ENCODE data around the gene TRNT1. TPM values are rescaled to one million over a fixed set of nuclear protein-coding genes. Genes with fewer than 3 reads are reported as not detected.

The TRNT1 gene
- total and polyA plus RNA-seq, 9 donors: 8.5 to 29.0 (median 15.5) TPM

DNA sequence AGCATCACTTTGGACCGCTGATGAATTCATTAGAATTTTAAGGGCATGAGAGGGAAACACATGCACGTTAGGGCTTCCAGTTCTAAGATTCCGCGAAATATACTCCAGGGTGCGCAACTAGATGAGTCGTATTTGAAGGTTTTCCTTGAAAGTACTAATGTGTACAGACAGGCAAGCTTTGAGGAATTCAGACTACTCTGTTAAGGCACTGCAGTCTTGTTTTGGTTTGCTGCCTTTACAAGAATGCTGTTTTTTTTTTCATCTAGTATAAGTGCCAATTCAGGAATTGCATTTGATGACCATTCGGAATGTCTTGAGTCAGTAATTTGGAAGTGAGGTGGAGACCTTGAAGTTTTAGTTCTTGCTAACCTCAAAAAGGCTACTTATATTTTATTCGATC is 19.1 kb downstream of the TRNT1 start:
- H3K9me3 ChIP-seq: no peaks in the 10 kb centered on the region
- no peaks in the 10 kb centered on the region for H3K4me1 ChIP-seq (ENCODE audit: insufficient read depth)
- intact Hi-C loops (cut with DNase I): no loop called here
- no peak for TF ChIP-seq EP300 (IDR thresholded peaks at IDR 0.05)
- TF ChIP-seq, protein P1, sequence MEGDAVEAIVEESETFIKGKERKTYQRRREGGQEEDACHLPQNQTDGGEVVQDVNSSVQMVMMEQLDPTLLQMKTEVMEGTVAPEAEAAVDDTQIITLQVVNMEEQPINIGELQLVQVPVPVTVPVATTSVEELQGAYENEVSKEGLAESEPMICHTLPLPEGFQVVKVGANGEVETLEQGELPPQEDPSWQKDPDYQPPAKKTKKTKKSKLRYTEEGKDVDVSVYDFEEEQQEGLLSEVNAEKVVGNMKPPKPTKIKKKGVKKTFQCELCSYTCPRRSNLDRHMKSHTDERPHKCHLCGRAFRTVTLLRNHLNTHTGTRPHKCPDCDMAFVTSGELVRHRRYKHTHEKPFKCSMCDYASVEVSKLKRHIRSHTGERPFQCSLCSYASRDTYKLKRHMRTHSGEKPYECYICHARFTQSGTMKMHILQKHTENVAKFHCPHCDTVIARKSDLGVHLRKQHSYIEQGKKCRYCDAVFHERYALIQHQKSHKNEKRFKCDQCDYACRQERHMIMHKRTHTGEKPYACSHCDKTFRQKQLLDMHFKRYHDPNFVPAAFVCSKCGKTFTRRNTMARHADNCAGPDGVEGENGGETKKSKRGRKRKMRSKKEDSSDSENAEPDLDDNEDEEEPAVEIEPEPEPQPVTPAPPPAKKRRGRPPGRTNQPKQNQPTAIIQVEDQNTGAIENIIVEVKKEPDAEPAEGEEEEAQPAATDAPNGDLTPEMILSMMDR (IDR thresholded peaks at IDR 0.05): no peak
- TF ChIP-seq POLR2A (IDR thresholded peaks at IDR 0.05): no peak
- peaks cover 2% of the 10 kb centered on the region for H3K27me3 ChIP-seq
- H3K4me3 ChIP-seq: no peak overlapping the region
- H3K36me3 ChIP-seq: no peaks in the 10 kb centered on the region
- DNase-seq: no peak
- 25 to 59% (median 39%) methylated on average over 8 of the region's 8 CpGs for WGBS, 3 donors
- no peak overlapping the region for H3K27ac ChIP-seq

DNA sequence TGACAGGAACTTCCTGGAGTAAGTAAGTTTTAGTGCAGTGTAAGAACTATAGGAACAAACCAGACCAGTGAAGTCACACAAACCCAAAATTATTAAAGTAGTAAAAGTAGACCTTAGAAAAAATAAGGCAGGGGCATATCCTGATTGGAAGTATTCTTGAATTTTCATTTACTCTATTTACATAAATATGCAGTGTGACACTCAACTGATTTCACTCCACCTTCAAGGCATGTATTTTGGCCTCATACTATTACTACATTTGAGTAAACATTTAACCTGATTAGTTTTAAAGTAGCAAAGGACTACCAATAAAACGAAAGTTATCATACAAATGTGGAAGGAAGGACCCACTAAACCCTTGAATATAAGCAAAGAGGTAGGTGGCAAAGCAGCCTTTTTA is 22.8 kb downstream of the TRNT1 start:
- no peaks in the 10 kb centered on the region for H3K4me1 ChIP-seq (ENCODE audit: insufficient read depth)
- intact Hi-C loops (cut with DNase I): no loop called here
- H3K27ac ChIP-seq: no peak overlapping the region
- no peak for TF ChIP-seq EP300 (IDR thresholded peaks at IDR 0.05)
- no peak for TF ChIP-seq POLR2A (IDR thresholded peaks at IDR 0.05)
- TF ChIP-seq, protein P1 (IDR thresholded peaks at IDR 0.05): no peak
- H3K4me3 ChIP-seq: no peak overlapping the region
- H3K27me3 ChIP-seq: no peaks in the 10 kb centered on the region
- 78 to 88% (median 87%) methylated on average over 1 of the region's 1 CpG for WGBS, 3 donors
- H3K36me3 ChIP-seq: no peaks in the 10 kb centered on the region
- no peaks in the 10 kb centered on the region for H3K9me3 ChIP-seq
- DNase-seq: no peak

DNA sequence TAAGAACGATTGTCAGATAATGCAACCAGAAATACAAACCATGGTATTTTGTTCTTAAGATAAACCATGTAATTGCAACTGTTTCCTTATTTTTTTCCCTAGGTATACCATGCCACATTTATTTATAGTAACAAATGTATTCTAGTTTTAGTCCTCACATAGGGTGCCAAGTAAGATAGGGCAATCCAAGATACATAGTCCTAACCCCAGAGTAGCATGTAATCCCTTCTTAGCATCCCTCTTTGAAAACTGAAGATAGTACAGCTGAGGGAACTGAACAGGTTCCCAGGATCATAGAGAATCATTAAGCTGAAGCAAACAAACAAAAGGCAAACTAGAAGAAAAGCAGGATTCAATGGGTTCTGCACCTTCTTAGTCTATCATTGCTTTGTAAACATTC is 24.8 kb downstream of the TRNT1 start:
- intact Hi-C loops (cut with DNase I): no loop called here
- no peak overlapping the region for H3K27ac ChIP-seq
- no peaks in the 10 kb centered on the region for H3K36me3 ChIP-seq
- H3K9me3 ChIP-seq: no peaks in the 10 kb centered on the region
- TF ChIP-seq EP300 (IDR thresholded peaks at IDR 0.05) (no peak), POLR2A (IDR thresholded peaks at IDR 0.05) (no peak)
- TF ChIP-seq, protein P1 (IDR thresholded peaks at IDR 0.05): no peak
- H3K4me1 ChIP-seq (ENCODE audit: insufficient read depth): no peaks in the 10 kb centered on the region
- no peak overlapping the region for H3K4me3 ChIP-seq
- H3K27me3 ChIP-seq: no peaks in the 10 kb centered on the region
- WGBS, 3 donors: 24 to 57% (median 32%) methylated on average over 1 of the region's 1 CpG
- no peak for DNase-seq

DNA sequence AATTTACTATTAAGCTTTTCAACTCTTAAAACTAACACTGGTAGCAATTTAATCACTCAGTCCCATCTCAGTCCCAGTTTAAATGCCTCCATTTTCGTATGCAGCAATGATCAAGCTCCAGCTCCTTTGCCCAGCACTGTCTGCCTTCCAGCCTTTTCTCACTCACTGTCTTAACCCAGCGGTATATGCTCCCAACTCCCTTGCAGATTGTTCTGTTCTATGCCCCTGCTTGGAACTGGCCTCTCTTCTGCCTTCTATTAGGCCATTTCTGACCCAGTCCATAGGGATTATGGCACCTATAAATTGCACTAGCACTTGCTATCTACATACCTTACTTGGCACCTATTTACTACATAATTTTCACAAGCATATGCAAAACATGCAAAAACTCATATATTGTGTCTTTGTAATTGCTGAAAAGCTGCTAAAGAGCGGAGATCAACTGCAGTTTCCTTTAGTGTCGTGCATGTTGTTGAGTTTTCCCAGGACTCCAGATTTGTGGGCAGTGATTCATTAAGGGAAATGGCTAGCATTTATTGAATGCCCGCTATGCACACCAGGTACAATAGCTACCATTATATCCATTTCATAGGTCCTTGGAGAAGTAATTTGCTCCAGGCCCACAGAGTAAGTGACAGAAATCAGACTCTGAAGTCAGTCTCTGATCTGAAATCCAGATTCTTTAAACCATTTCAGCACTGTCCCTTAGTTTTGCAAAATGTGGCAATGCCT is 28.3 kb downstream of the TRNT1 start:
- no peak for DNase-seq
- Histone ChIP-seq H3K27me3 (no peaks in the 10 kb centered on the region), H3K4me3 (no peak overlapping the region), H3K9me3 (no peaks in the 10 kb centered on the region), H3K4me1 (ENCODE audit: insufficient read depth) (no peaks in the 10 kb centered on the region), H3K27ac (no peak overlapping the region), H3K36me3 (no peaks in the 10 kb centered on the region)
- intact Hi-C loops (cut with DNase I): no loop called here
- WGBS, 3 donors: 92 to 95% (median 95%) methylated on average over 5 of the region's 5 CpGs
- TF ChIP-seq POLR2A (IDR thresholded peaks at IDR 0.05) (no peak), EP300 (IDR thresholded peaks at IDR 0.05) (no peak)
- TF ChIP-seq, protein P1 (IDR thresholded peaks at IDR 0.05): no peak

All from ovary (tissue), 9 donors.